Gastroesophageal sphincter (tissue), 3 donors: ENCODE results near the gene TGFBR2.

Experiments
- EP300 ChIP-seq: sonication (generic); formaldehyde crosslinking; IDR thresholded peaks from one replicate; pipeline ENCODE4 v1.6.1; 2017; ENCODE audit warnings: antibody characterized with exemption, mild to moderate bottlenecking
- POLR2A ChIP-seq, 2 donors: fragments of 450-650 bp; IDR thresholded peaks; one replicate each; pipeline ENCODE4 v1.6.1; 2017; ENCODE audit warnings: antibody characterized with exemption in 2 of 2, mild to moderate bottlenecking in 2 of 2, moderate library complexity in 1 of 2
- TF ChIP-seq, protein P1 (sequence below), 4 experiments: fragments of 200-600 bp in 2 of 4; fragments of 450-650 bp in 2 of 4; sonication (generic) in 1 of 4; IDR thresholded peaks; one replicate each; pipeline ENCODE4 v1.5.1; 2017 to 2019; ENCODE audit warnings: antibody characterized with exemption in 4 of 4, mild to moderate bottlenecking in 2 of 4, moderate library complexity in 2 of 4

DNA sequence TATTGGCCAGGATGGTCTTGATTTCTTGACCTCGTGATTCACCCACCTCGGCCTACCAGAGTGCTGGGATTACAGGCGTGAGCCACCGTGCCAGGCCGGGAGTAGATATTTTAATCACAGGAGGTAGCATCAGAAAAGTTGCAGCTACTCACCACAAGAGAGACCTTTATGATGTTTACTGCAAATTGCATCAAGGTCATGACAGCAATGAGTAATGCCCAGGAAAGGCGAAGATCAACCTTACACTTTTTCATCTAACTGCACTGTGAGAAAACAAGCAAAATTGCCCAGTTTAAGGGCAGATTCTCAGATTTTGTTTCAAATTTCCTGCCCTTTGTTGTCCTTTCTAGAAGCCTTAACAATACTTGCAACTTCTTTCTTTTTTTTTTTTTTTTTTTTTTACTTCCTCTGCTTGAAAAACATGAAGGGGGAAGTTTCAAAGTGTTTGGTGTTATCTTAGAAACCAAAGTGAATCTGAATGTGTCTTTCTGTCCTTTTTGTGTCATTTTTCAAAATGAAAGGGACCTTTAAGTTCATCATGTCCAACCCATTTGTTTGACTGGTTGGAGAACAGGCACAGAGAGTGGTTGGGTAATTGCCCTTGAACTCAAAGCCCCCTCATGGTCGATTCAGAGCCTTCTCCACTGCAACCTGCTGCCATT, 25.0 kb downstream of the TGFBR2 start:
- TF ChIP-seq, protein P1, sequence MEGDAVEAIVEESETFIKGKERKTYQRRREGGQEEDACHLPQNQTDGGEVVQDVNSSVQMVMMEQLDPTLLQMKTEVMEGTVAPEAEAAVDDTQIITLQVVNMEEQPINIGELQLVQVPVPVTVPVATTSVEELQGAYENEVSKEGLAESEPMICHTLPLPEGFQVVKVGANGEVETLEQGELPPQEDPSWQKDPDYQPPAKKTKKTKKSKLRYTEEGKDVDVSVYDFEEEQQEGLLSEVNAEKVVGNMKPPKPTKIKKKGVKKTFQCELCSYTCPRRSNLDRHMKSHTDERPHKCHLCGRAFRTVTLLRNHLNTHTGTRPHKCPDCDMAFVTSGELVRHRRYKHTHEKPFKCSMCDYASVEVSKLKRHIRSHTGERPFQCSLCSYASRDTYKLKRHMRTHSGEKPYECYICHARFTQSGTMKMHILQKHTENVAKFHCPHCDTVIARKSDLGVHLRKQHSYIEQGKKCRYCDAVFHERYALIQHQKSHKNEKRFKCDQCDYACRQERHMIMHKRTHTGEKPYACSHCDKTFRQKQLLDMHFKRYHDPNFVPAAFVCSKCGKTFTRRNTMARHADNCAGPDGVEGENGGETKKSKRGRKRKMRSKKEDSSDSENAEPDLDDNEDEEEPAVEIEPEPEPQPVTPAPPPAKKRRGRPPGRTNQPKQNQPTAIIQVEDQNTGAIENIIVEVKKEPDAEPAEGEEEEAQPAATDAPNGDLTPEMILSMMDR (IDR thresholded peaks at IDR 0.05), result no peak
- TF ChIP-seq POLR2A (IDR thresholded peaks at IDR 0.05) (no peak), EP300 (no peak)
